Mucosa of rectum (tissue), 2 donors: ENCODE results near the gene VSTM2A.
"Not testable (repeated sequence)": the region's sequence is repeated elsewhere in the genome, so short reads cannot be mapped to it uniquely, and the experiment has no call there.

Experiments
- H3K27ac ChIP-seq, 2 donors: one replicate each; pipeline ENCODE4 v1.7.0; 2013; ENCODE audit warnings: inconsistent platforms in 2 of 2, low read depth in 2 of 2, low read length in 2 of 2
- H3K27me3 ChIP-seq, 2 donors: one replicate each; pipeline ENCODE4 v1.7.0; 2013; ENCODE audit warnings: low read length in 2 of 2; ENCODE audit not compliant: control insufficient read depth in 2 of 2, insufficient read depth in 2 of 2
- H3K36me3 ChIP-seq, 2 donors: one replicate each; pipeline ENCODE4 v1.7.0; 2013; ENCODE audit warnings: low read length in 2 of 2; ENCODE audit not compliant: control insufficient read depth in 2 of 2, insufficient read depth in 2 of 2
- H3K4me1 ChIP-seq, 2 donors: one replicate each; pipeline ENCODE4 v1.7.0; 2013; ENCODE audit warnings: low read length in 2 of 2, mild to moderate bottlenecking in 1 of 2; ENCODE audit not compliant: control insufficient read depth in 2 of 2, insufficient read depth in 2 of 2
- H3K4me3 ChIP-seq, 2 donors: one replicate each; pipeline ENCODE4 v1.7.0; 2013; ENCODE audit warnings: low read length in 2 of 2
- H3K9ac ChIP-seq, 2 donors: one replicate each; pipeline ENCODE4 v1.7.0; 2013; ENCODE audit warnings: low read length in 2 of 2, low read depth in 1 of 2, mild to moderate bottlenecking in 1 of 2
- H3K9me3 ChIP-seq, 2 donors: one replicate each; pipeline ENCODE4 v1.7.0; 2013; ENCODE audit warnings: low read length in 2 of 2; ENCODE audit not compliant: control insufficient read depth in 2 of 2
- donor health status: healthy.
- donor health status: Normal muscosa, but diverticular disease.

The VSTM2A gene

GRCh38 chr7:54541669-54542625, at the start of gene VSTM2A:
VSTM2A (plus strand) TSS chr7:54542375; CDS start chr7:54542731, 356 bp downstream.
- Histone ChIP-seq H3K36me3 (no peaks in the 10 kb centered on the region), H3K27me3 (peaks cover 17 to 35% of the 10 kb centered on the region in 2 donors), H3K4me3 (peak within 1 kb of the TSS in 1 of 2 donors; percentile 29), H3K9ac (no peak within 1 kb of the TSS), H3K4me1 (no peaks in the 10 kb centered on the region), H3K27ac (peak within 1 kb of the TSS in 1 of 2 donors; percentile 4), H3K9me3 (no peaks in the 10 kb centered on the region)

GRCh38 chr7:54504531-54504930, 37.6 kb upstream of the VSTM2A start:
- H3K4me3 ChIP-seq, H3K4me1 ChIP-seq, H3K36me3 ChIP-seq, H3K9ac ChIP-seq, H3K27ac ChIP-seq, H3K9me3 ChIP-seq, H3K27me3 ChIP-seq: not testable (repeated sequence)

GRCh38 chr7:54529568-54529967, 12.6 kb upstream of the VSTM2A start:
- Histone ChIP-seq H3K4me3 (no peak overlapping the region), H3K27ac (no peak overlapping the region), H3K27me3 (no peaks in the 10 kb centered on the region), H3K36me3 (no peaks in the 10 kb centered on the region), H3K9me3 (no peaks in the 10 kb centered on the region), H3K4me1 (no peaks in the 10 kb centered on the region), H3K9ac (no peak overlapping the region)

GRCh38 chr7:54538122-54538521, 4.1 kb upstream of the VSTM2A start:
- Histone ChIP-seq H3K36me3 (no peaks in the 10 kb centered on the region), H3K9ac (no peak overlapping the region), H3K4me1 (no peaks in the 10 kb centered on the region), H3K27ac (no peak overlapping the region), H3K9me3 (no peaks in the 10 kb centered on the region), H3K27me3 (peaks cover 14 to 22% of the 10 kb centered on the region in 2 donors), H3K4me3 (no peak overlapping the region)

GRCh38 chr7:54543051-54543488, 895 bp downstream of the VSTM2A start:
- peak overlapping the region in 1 of 2 donors; percentile 29 for H3K4me3 ChIP-seq
- H3K27ac ChIP-seq: no peak overlapping the region
- no peaks in the 10 kb centered on the region for H3K4me1 ChIP-seq
- no peaks in the 10 kb centered on the region for H3K36me3 ChIP-seq
- H3K9me3 ChIP-seq: no peaks in the 10 kb centered on the region
- no peak overlapping the region for H3K9ac ChIP-seq
- H3K27me3 ChIP-seq: peaks cover 17 to 35% of the 10 kb centered on the region in 2 donors

GRCh38 chr7:54544149-54544526, 2.0 kb downstream of the VSTM2A start:
- peaks cover 17 to 35% of the 10 kb centered on the region in 2 donors for H3K27me3 ChIP-seq
- H3K9me3 ChIP-seq: no peaks in the 10 kb centered on the region
- H3K4me1 ChIP-seq: no peaks in the 10 kb centered on the region
- H3K9ac ChIP-seq: no peak overlapping the region
- no peaks in the 10 kb centered on the region for H3K36me3 ChIP-seq
- no peak overlapping the region for H3K27ac ChIP-seq
- no peak overlapping the region for H3K4me3 ChIP-seq

- Histone ChIP-seq H3K27me3 (peaks cover 17 to 35% of the 10 kb centered on the region in 2 donors), H3K4me3 (no peak overlapping the region), H3K9ac (no peak overlapping the region)
Observed at GRCh38 chr7:54544527-54545240, 2.5 kb downstream of the VSTM2A start.

GRCh38 chr7:54545241-54545563, 3.0 kb downstream of the VSTM2A start:
- no peaks in the 10 kb centered on the region for H3K9me3 ChIP-seq
- H3K4me3 ChIP-seq: no peak overlapping the region
- H3K27ac ChIP-seq: no peak overlapping the region
- no peak overlapping the region for H3K9ac ChIP-seq
- peaks cover 17 to 35% of the 10 kb centered on the region in 2 donors for H3K27me3 ChIP-seq
- no peaks in the 10 kb centered on the region for H3K4me1 ChIP-seq
- H3K36me3 ChIP-seq: no peaks in the 10 kb centered on the region

More at GRCh38 chr7:54544527-54545240, 2.5 kb downstream of the VSTM2A start:
- Histone ChIP-seq H3K36me3 (no peaks in the 10 kb centered on the region), H3K4me1 (no peaks in the 10 kb centered on the region), H3K27ac (no peak overlapping the region), H3K9me3 (no peaks in the 10 kb centered on the region)

GRCh38 chr7:54546081-54546985, 4.2 kb downstream of the VSTM2A start:
- Histone ChIP-seq H3K9me3 (no peaks in the 10 kb centered on the region), H3K4me3 (peak overlapping the region; percentile 13 to 43), H3K9ac (peak overlapping the region in 1 of 2 donors; percentile 20), H3K36me3 (no peaks in the 10 kb centered on the region), H3K27ac (no peak overlapping the region), H3K4me1 (no peaks in the 10 kb centered on the region), H3K27me3 (peaks cover 17 to 29% of the 10 kb centered on the region in 2 donors)
